ENCODE results near the gene SHANK1.
A peak's percentile ranks its signal among the peaks of the same experiment; 100 is the strongest.

Gene SHANK1

GRCh38 chr19:50711805-50712204 is 7.8 kb downstream of the SHANK1 start:
- no peak for DNase-seq (ENCODE audit: low spot score)

GRCh38 chr19:50711196-50711595 is 8.4 kb downstream of the SHANK1 start:
- no peak for DNase-seq (ENCODE audit: low spot score)

- no peak for DNase-seq (ENCODE audit: low spot score)
Observed at GRCh38 chr19:50710612-50711011, 9.0 kb downstream of the SHANK1 start.

GRCh38 chr19:50710094-50710493 is 9.5 kb downstream of the SHANK1 start:
- DNase-seq (ENCODE audit: low spot score) = no peak

GRCh38 chr19:50708179-50708879 is 11.3 kb downstream of the SHANK1 start:
- DNase-seq (ENCODE audit: low spot score) = no peak

GRCh38 chr19:50706387-50706786 is 13.2 kb downstream of the SHANK1 start:
- no peak for DNase-seq (ENCODE audit: low spot score)

GRCh38 chr19:50705422-50706019 is 14.1 kb downstream of the SHANK1 start:
- peak; percentile 79 for DNase-seq (ENCODE audit: low spot score)

GRCh38 chr19:50703915-50704796 is 15.4 kb downstream of the SHANK1 start:
- no peak for DNase-seq (ENCODE audit: low spot score)

GRCh38 chr19:50702871-50703829 is 16.5 kb downstream of the SHANK1 start:
- no peak for DNase-seq (ENCODE audit: low spot score)

GRCh38 chr19:50702158-50702870 is 17.3 kb downstream of the SHANK1 start:
- no peak for DNase-seq (ENCODE audit: low spot score)

- no peak for DNase-seq (ENCODE audit: low spot score)
Observed at GRCh38 chr19:50701367-50701985, 18.1 kb downstream of the SHANK1 start.

- DNase-seq (ENCODE audit: low spot score) = no peak
Observed at GRCh38 chr19:50697414-50698124, 22.0 kb downstream of the SHANK1 start.

GRCh38 chr19:50696094-50696483 is 23.5 kb downstream of the SHANK1 start:
- DNase-seq (ENCODE audit: low spot score) = no peak

- no peak for DNase-seq (ENCODE audit: low spot score)
Observed at GRCh38 chr19:50695251-50696093, 24.1 kb downstream of the SHANK1 start.

- DNase-seq (ENCODE audit: low spot score) = no peak
Observed at GRCh38 chr19:50694815-50695145, 24.8 kb downstream of the SHANK1 start.

GRCh38 chr19:50693064-50693975 is 26.3 kb downstream of the SHANK1 start:
- no peak for DNase-seq (ENCODE audit: low spot score)

GRCh38 chr19:50690439-50690838 is 29.2 kb downstream of the SHANK1 start:
- no peak for DNase-seq (ENCODE audit: low spot score)

GRCh38 chr19:50688766-50689165 is 30.8 kb downstream of the SHANK1 start:
- DNase-seq (ENCODE audit: low spot score) = no peak

All from COLO829 (cell line).